CD4-positive, alpha-beta T cell treated with Interleukin-2 at 100 ng/mL for 4 hours (primary cell): ENCODE results near the gene PCGF2.
"Not testable (repeated sequence)": the region's sequence is repeated elsewhere in the genome, so short reads cannot be mapped to it uniquely, and the experiment has no call there.

ENCODE experiments used
- DNase-seq: peaks from one replicate; pipeline ENCODE4 v3.0.0-alpha.2; 2020; ENCODE audit warnings: low spot score

Gene PCGF2

GRCh38 chr17:38748149-38748891 lies at the start of gene PCGF2:
Gene PCGF2 (minus strand): TSS chr17:38748336. CDS start chr17:38740402, 7,934 bp downstream.
- no peak for DNase-seq

GRCh38 chr17:38797828-38798227 lies 49.7 kb upstream of the PCGF2 start:
- no peak for DNase-seq

DNA sequence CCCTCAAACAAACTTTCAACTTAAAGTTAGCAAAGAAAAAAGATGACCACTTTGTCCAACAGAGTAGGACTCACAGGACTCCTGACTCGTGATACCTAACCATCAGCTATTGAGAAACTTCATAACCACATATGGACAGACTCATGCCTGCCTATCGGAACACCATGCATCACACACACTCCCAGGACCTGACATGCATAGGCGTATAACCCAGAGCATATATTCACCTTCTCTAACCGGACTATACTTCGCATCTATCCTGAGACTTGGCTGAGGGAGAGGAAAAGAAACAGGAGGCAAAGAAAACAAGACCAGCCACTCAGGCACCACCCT lies 49.0 kb upstream of the PCGF2 start:
- no peak for DNase-seq

- no peak for DNase-seq
Measured at GRCh38 chr17:38796451-38797157, 48.5 kb upstream of the PCGF2 start.

- no peak for DNase-seq
Measured at GRCh38 chr17:38794221-38794620, 46.1 kb upstream of the PCGF2 start.

GRCh38 chr17:38791162-38791561 lies 43.0 kb upstream of the PCGF2 start:
- DNase-seq = no peak

GRCh38 chr17:38790148-38790707 lies 42.1 kb upstream of the PCGF2 start:
- not testable (repeated sequence) for DNase-seq

GRCh38 chr17:38789185-38789584 lies 41.0 kb upstream of the PCGF2 start:
- no peak for DNase-seq

- not testable (repeated sequence) for DNase-seq
Measured at GRCh38 chr17:38787999-38788398, 39.9 kb upstream of the PCGF2 start.

- no peak for DNase-seq
Measured at GRCh38 chr17:38786372-38786771, 38.2 kb upstream of the PCGF2 start.

DNA sequence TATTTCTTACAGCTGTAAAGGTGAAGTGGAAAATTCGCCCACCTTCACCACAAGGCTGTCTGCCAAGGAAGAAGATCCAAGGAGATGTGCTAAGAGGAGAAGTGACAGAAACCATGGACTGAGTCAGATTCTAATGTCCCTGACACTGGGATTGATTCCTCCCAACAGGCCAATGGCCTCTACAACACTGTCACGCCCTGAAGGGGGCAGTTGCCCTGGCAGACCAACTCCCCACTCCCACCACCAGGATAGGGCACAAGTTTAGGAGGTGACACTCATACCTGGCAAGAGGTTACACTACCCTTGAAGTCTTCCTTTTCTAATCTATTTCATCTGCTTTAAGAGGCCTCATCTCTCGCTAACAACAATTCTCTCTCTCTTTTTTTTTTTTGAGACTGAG lies 35.1 kb upstream of the PCGF2 start:
- no peak for DNase-seq

DNA sequence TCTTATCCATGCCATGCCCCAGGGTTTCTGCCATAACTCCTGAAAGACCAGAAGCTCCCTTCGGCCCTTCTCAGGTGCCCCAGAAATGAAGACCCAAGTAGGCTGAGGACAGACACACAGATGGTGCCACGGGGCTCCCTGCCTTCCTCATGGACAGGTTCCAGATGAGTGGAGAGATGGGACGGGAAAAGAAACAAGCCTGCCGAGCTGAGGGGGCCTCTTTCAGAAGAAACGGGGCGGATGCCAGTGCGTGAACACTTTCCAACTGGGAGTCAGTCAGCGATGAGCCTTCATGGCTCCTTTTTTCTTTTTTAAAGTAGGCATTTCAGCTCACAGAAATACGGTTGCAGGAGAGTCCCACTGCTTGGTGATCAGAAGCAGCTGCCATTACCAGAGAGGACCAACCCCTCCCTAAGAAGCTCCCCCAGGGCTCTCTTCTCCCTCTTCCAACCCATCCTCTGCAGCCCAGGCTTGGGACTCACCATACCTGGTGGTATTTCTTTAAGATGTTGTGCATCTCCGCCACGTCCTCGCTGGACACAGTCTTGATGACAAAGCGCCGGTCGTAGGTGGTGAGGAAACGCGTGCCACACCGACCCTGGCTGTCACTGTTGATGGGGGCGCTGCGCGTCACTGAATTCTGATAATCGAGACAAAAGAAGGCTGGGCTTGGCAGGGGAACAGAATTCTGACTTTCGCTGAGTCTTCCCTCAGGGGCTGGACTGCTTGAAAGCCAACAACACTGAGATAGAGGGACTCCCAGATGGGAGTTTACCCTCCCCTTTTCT lies 32.0 kb upstream of the PCGF2 start:
- no peak for DNase-seq

GRCh38 chr17:38777641-38778250 lies 29.6 kb upstream of the PCGF2 start:
- DNase-seq = no peak

DNA sequence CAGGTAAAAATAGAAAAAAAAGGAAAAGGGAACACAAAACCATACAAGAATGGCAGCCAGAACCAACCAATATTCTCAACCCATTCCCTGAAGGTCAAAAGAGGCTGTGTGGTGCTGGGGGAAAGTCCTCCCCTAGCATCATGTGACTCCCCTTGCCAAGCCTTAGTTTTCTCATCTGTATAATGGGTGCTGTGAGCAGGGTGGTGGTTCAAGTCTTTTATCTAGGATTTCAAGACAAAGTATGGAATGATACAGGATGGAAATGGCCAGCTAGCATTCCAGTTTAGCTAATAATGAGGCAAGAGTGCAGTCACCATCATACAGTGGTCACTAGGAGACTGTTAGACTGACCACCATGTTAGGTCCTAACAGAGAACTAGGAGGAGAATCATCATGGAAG lies 25.1 kb upstream of the PCGF2 start:
- DNase-seq = no peak

DNA sequence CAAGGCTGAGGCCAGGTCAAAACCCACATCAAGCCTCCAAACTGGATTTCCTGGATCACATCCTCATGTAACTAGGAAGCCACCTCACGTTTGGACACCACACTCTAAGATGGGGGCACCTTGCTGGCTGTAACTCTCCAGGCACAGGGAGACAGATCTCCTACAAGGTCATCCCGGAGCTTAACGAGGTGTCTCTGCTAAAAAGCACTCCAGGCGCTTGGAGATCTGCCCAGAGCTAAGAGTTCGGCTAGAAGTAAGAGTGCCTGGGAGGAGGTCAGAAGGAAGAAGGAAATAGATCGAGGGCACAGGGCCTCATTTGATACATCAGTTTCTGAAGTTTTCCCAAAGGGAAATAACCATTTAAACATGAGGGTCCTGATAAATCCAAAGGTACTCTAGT lies 20.3 kb upstream of the PCGF2 start:
- DNase-seq = no peak

DNA sequence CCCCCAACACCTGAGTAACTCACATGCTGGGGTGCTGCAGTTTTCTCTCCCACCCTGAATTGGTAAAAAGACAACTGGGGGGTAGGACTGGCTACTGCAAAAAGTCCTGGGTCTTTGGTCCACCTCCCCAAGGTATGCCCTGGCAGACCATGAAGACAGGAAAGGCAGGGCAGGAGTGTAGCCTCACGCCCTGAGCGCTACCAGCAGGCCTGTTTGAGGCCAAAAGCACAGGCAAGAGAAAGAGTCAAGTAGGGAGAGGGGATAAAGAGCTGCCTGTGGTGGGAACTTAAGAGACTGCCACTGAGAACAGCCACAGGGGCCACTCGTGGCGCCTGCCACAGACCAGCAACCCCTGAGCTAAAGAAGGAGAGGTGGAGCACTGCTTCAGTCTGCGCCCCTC lies 18.2 kb upstream of the PCGF2 start:
- no peak for DNase-seq

GRCh38 chr17:38762231-38762630 lies 14.1 kb upstream of the PCGF2 start:
- no peak for DNase-seq

- DNase-seq = peak; percentile 24
Measured at GRCh38 chr17:38761612-38762011, 13.5 kb upstream of the PCGF2 start.

DNA sequence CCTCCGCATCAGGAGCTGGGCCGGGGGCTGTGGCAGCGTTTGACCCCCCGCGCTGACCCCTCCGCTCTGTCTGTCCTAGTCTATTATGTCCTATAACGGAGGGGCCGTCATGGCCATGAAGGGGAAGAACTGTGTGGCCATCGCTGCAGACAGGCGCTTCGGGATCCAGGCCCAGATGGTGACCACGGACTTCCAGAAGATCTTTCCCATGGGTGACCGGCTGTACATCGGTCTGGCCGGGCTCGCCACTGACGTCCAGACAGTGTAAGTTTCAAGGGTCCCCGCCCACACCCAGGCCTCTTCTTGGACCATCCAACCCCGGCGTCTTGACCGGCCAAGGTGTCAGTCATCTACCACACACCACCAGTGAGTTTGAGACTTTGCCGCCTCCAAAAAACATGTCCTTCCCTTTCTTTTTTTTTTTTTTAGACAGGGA lies 5.0 kb upstream of the PCGF2 start:
- no peak for DNase-seq

GRCh38 chr17:38752308-38753070 lies 4.4 kb upstream of the PCGF2 start, which contains the start of gene PSMB3:
Gene PSMB3 (plus strand): TSS chr17:38752741. CDS start chr17:38752827, 86 bp downstream.
- peak; percentile 99 for DNase-seq

- peak; percentile 86 for DNase-seq
Measured at GRCh38 chr17:38751808-38752307, 3.7 kb upstream of the PCGF2 start.
